Measurements from ENCODE around the gene PLEKHG5.

PLEKHG5 gene

DNA sequence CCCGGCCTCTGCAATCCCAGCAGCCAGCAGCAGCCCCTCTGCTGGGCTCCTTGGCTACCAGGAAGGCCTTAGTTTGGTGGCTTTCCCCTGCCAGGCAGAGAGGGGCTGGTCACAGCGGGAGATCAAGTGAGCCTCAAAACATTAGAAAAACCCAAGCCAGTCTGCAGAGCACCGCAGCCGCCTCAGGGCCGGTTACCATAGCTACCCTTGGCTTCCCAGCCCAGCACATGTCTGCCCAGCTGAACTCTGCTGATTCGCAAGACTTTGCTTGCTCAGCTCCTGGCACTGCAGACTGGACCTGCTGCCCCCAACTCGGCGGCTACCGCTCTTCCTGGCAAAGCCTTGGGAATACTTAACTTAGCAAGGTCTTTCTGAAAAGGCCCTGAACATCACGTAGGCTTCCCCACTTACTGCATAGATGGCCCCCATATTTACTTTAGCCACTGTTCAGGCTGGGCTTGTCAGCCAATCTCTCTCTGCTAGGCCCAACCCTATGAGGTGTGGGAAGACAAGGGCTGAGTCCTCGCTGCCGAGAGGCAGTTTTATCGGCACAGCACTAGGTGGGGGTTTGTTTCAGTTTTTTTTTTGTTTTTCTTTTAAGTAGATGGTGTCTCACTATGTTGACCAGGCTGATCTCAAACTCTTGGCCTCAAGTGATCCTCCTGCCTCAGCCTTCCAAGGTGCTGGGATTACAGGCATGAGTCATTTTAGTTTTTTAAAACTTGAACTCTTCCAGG, 28.6 kb upstream of the PLEKHG5 start:
- no peak overlapping the region; the same call in 1 of the 2 replicates for H3K4me3 ChIP-seq (ENCODE audit: low read depth, low read length)
- no peaks in the 10 kb centered on the region for H3K27me3 ChIP-seq (ENCODE audit: control insufficient read depth, insufficient read depth, low read length)
- H3K36me3 ChIP-seq (ENCODE audit: control insufficient read depth, insufficient read depth, low read length): peaks cover 12% of the 10 kb centered on the region
- peak overlapping the region; percentile 80 for H3K27ac ChIP-seq (ENCODE audit: low read depth, low read length)
- H3K4me1 ChIP-seq (ENCODE audit: control insufficient read depth, insufficient read depth, low read length): peaks cover 20% of the 10 kb centered on the region
- no peak overlapping the region for H3K9ac ChIP-seq (ENCODE audit: low read depth, low read length)
- H3K9me3 ChIP-seq (ENCODE audit: control insufficient read depth, insufficient read depth, low read length): no peaks in the 10 kb centered on the region

DNA sequence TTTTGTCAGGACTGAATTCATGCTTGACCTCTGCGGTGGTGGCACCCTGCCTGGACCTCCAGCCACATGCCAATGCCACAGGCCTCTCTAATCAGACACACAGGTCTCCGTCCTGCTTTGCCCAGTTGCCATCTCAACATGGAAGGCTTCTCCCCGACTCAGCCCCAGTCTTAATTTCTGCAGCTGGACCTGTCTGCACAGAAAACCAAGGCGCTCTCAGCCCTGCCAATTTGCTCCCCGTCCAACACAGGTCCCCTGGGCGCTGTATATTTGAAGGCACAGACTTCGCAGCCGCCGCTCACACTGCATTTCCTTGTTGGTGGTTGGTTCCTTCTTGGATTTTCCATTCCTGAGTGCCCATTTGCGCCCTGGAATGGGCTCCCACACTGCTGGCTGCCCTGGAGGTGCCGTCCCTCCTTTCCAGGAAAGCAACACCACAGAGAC, 28.0 kb upstream of the PLEKHG5 start:
- Histone ChIP-seq H3K9me3 (ENCODE audit: control insufficient read depth, insufficient read depth, low read length) (no peaks in the 10 kb centered on the region), H3K27me3 (ENCODE audit: control insufficient read depth, insufficient read depth, low read length) (no peaks in the 10 kb centered on the region), H3K4me1 (ENCODE audit: control insufficient read depth, insufficient read depth, low read length) (peaks cover 20% of the 10 kb centered on the region), H3K9ac (ENCODE audit: low read depth, low read length) (no peak overlapping the region), H3K4me3 (ENCODE audit: low read depth, low read length) (no peak overlapping the region), H3K27ac (ENCODE audit: low read depth, low read length) (peak overlapping the region; percentile 80), H3K36me3 (ENCODE audit: control insufficient read depth, insufficient read depth, low read length) (peaks cover 11% of the 10 kb centered on the region; the same call in 1 of the 2 replicates)

DNA sequence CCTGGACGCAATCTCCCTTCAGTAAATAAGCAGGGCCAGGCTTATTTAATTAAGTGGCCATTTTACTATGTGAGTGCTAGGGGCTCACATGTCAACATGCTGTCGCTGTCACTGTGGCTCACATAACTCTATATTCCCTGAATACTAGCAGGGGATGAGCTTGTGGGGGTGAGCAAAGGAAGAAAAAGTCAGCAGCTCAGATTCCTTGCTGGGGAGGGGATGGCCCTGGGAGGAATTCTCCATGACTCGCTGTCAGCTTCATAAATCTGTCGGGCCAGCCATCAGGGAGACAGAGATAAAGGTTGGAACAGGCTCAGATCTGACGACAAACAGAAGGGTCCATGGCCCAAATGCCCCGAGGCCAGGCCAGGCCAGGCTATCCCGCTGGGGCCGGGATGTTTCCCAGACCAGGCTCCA, 26.0 kb upstream of the PLEKHG5 start:
- Histone ChIP-seq H3K4me1 (ENCODE audit: control insufficient read depth, insufficient read depth, low read length) (peaks cover 20% of the 10 kb centered on the region), H3K36me3 (ENCODE audit: control insufficient read depth, insufficient read depth, low read length) (peaks cover 6% of the 10 kb centered on the region; the same call in 1 of the 2 replicates), H3K4me3 (ENCODE audit: low read depth, low read length) (no peak overlapping the region), H3K9me3 (ENCODE audit: control insufficient read depth, insufficient read depth, low read length) (no peaks in the 10 kb centered on the region), H3K27ac (ENCODE audit: low read depth, low read length) (no peak overlapping the region), H3K9ac (ENCODE audit: low read depth, low read length) (no peak overlapping the region), H3K27me3 (ENCODE audit: control insufficient read depth, insufficient read depth, low read length) (no peaks in the 10 kb centered on the region)

DNA sequence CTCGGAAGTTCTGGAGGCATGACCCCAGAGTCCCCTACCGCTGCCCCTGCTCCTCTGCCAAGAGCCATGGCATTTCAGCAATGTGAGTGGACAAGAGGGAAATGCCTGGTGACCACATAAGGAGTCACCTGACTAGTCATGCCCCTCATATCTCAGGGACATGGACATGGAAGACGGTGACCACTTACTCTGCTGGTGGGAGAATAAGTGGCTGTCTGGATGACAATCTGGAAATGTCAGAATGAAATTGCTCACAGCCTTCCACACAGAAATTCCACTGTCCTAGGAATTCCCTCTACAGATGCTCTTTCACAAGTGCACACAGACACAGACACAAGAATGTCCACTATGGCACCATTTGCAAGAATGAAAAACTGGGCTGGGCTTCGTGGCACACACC, 24.3 kb upstream of the PLEKHG5 start:
- Histone ChIP-seq H3K36me3 (ENCODE audit: control insufficient read depth, insufficient read depth, low read length) (no peaks in the 10 kb centered on the region), H3K4me1 (ENCODE audit: control insufficient read depth, insufficient read depth, low read length) (peaks cover 17% of the 10 kb centered on the region), H3K27ac (ENCODE audit: low read depth, low read length) (no peak overlapping the region), H3K4me3 (ENCODE audit: low read depth, low read length) (no peak overlapping the region), H3K27me3 (ENCODE audit: control insufficient read depth, insufficient read depth, low read length) (no peaks in the 10 kb centered on the region), H3K9me3 (ENCODE audit: control insufficient read depth, insufficient read depth, low read length) (no peaks in the 10 kb centered on the region), H3K9ac (ENCODE audit: low read depth, low read length) (no peak overlapping the region)

DNA sequence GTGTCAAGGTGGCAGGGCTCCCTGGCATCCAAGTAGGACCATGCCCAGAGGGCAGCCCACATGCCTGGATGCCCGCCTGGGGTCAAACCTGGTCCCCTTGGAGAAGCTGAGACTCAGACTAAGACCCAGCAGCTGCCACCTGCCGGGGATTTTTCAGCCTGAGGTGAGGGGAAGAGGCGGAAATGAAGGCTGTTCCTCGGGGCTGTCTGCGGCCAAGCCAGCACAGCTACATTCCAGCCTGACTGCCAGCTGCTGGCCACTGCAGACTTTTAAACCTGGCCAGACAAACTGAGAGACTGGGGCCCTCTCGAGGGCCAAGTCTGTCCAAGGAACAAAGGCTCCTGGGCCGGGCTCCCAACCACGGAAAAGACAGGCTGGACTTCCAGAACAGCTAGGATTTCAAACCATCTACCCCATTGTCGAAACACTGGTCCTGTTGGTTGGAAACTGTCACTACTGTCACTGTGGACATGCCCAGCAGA, 21.9 kb upstream of the PLEKHG5 start:
- Histone ChIP-seq H3K27me3 (ENCODE audit: control insufficient read depth, insufficient read depth, low read length) (no peaks in the 10 kb centered on the region), H3K27ac (ENCODE audit: low read depth, low read length) (no peak overlapping the region), H3K9me3 (ENCODE audit: control insufficient read depth, insufficient read depth, low read length) (no peaks in the 10 kb centered on the region), H3K4me1 (ENCODE audit: control insufficient read depth, insufficient read depth, low read length) (no peaks in the 10 kb centered on the region), H3K36me3 (ENCODE audit: control insufficient read depth, insufficient read depth, low read length) (no peaks in the 10 kb centered on the region), H3K9ac (ENCODE audit: low read depth, low read length) (no peak overlapping the region), H3K4me3 (ENCODE audit: low read depth, low read length) (no peak overlapping the region)

DNA sequence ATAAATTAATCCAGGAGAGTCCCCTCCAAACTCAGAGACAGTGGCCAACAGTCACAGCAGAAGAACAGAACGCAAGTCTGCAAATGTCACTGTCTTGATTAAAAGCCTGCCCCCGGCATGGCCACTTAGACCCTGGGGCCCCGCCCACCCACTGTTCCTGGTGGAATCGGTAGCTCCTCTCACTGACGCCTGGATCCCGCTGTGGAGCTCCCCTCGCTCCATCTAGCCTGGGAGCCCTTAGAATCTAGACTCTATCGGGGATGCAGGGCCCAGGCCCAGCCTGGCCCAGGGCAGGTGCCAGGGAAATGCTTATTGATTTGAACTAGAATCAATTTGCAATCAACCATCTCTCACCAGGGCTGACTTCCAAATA, 21.4 kb upstream of the PLEKHG5 start:
- H3K9ac ChIP-seq (ENCODE audit: low read depth, low read length): no peak overlapping the region
- no peaks in the 10 kb centered on the region for H3K9me3 ChIP-seq (ENCODE audit: control insufficient read depth, insufficient read depth, low read length)
- no peak overlapping the region for H3K4me3 ChIP-seq (ENCODE audit: low read depth, low read length)
- H3K27ac ChIP-seq (ENCODE audit: low read depth, low read length): no peak overlapping the region
- H3K36me3 ChIP-seq (ENCODE audit: control insufficient read depth, insufficient read depth, low read length): no peaks in the 10 kb centered on the region
- no peaks in the 10 kb centered on the region for H3K27me3 ChIP-seq (ENCODE audit: control insufficient read depth, insufficient read depth, low read length)
- no peaks in the 10 kb centered on the region for H3K4me1 ChIP-seq (ENCODE audit: control insufficient read depth, insufficient read depth, low read length)

DNA sequence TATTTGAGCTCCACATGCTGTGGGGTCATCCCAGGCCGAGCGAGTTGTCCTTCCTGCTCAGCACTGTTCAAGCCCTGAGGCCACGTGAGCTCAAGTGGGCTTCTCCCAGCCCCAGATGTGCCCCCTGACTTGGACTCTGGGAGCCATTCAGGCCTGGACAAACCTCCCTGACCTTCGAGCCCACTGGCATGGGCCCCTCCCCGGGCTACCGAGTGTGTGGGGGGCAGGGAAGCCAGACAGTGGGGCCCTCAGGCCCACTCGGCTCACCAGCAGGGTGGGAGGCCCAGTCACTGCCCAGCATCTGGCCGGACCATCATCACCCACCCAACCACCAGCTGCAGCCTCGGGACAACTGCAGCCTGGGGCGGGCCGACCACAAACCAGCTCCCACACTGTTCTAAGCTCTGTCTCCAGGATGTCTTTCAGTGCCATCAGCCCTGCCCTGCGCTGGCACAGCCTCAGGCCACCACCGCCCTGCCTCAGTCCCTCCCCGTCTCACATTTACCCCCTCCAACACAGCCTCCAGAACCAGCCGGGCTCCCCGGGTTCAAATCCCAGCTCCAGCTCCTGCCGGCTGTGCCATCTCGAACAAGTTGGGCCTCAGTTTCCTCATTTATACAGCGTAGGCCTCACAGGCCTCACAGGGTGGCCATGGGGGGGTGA, 20.9 kb upstream of the PLEKHG5 start:
- no peaks in the 10 kb centered on the region for H3K27me3 ChIP-seq (ENCODE audit: control insufficient read depth, insufficient read depth, low read length)
- no peaks in the 10 kb centered on the region for H3K9me3 ChIP-seq (ENCODE audit: control insufficient read depth, insufficient read depth, low read length)
- H3K9ac ChIP-seq (ENCODE audit: low read depth, low read length): no peak overlapping the region
- H3K27ac ChIP-seq (ENCODE audit: low read depth, low read length): no peak overlapping the region
- no peaks in the 10 kb centered on the region for H3K4me1 ChIP-seq (ENCODE audit: control insufficient read depth, insufficient read depth, low read length)
- no peaks in the 10 kb centered on the region for H3K36me3 ChIP-seq (ENCODE audit: control insufficient read depth, insufficient read depth, low read length)
- no peak overlapping the region for H3K4me3 ChIP-seq (ENCODE audit: low read depth, low read length)

DNA sequence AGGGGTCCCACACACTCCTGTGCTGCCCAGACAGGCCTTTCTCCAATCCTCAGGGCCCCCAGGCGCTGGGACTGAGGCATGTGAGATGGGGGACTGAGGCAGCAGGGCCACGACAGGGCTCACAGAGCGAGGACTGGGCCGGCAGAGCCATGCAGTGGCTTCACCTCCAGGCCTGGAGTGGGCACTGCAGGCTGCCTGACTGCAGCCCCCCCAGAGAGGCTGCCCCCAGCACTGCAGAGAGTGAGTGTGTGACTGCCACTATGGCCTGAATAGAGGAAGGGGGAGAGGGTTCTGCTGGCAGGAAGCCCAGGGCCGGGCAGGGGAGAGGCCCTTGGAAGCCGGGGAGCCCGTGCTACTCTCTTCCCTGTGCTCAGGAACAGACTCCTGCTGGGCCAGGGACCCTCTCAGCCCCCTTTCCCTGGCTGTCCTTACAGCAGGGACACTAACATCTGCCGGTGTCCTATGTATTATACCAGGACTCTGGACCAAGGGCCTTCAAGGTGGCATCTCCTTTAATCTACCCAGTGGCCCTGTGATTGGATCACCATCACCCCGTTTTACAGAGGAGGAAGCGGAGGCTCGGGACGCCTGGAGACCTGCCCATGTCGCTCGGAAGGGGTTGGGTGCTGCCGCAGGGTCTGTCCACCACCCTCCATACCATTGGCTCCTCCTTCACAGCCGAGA, 20.2 kb upstream of the PLEKHG5 start:
- H3K4me1 ChIP-seq (ENCODE audit: control insufficient read depth, insufficient read depth, low read length): no peaks in the 10 kb centered on the region
- H3K9me3 ChIP-seq (ENCODE audit: control insufficient read depth, insufficient read depth, low read length): no peaks in the 10 kb centered on the region
- no peaks in the 10 kb centered on the region for H3K36me3 ChIP-seq (ENCODE audit: control insufficient read depth, insufficient read depth, low read length)
- H3K4me3 ChIP-seq (ENCODE audit: low read depth, low read length): no peak overlapping the region
- H3K27ac ChIP-seq (ENCODE audit: low read depth, low read length): no peak overlapping the region
- H3K9ac ChIP-seq (ENCODE audit: low read depth, low read length): no peak overlapping the region
- no peaks in the 10 kb centered on the region for H3K27me3 ChIP-seq (ENCODE audit: control insufficient read depth, insufficient read depth, low read length)

DNA sequence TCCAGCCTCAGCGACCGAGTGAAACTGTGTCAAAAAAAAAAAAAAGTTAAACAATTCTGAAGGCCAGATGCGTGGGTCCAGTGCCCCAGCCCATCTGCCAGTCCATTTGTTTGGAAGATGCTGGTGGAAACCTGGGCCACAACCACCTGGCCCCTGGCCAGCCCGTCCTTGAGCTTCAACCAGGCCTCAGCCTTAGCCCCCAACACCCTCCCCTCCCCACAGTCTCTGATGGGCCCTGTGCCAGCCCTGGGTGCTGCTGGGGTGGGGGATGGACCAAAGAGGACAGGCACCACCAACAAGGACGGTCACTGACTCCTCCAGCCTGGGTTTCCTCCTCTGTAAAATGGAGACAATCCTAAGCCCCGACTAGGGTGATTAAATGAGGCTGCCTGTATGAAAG, 19.6 kb upstream of the PLEKHG5 start:
- H3K27ac ChIP-seq (ENCODE audit: low read depth, low read length): no peak overlapping the region
- no peaks in the 10 kb centered on the region for H3K4me1 ChIP-seq (ENCODE audit: control insufficient read depth, insufficient read depth, low read length)
- H3K4me3 ChIP-seq (ENCODE audit: low read depth, low read length): no peak overlapping the region
- H3K9ac ChIP-seq (ENCODE audit: low read depth, low read length): no peak overlapping the region
- no peaks in the 10 kb centered on the region for H3K27me3 ChIP-seq (ENCODE audit: control insufficient read depth, insufficient read depth, low read length)
- H3K9me3 ChIP-seq (ENCODE audit: control insufficient read depth, insufficient read depth, low read length): no peaks in the 10 kb centered on the region
- no peaks in the 10 kb centered on the region for H3K36me3 ChIP-seq (ENCODE audit: control insufficient read depth, insufficient read depth, low read length)

DNA sequence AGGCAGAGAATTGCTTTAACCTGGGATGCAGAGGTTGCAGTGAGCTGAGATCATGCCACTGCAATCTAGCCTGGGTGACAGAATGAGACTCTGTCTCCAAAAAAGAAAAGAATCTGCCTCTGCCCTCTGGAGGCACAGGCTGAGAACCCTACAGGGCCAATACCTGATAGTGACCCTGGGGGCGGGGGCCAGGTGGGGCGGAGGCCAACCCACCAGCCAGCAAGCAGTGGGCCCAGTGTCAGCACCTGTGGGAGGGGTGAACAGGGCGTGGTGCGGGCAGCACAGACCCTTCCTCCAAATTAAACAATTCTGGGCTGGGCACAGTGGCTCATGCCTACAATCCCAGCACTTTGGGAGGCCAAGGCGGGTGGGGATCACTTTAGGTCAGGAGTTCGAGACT, 19.0 kb upstream of the PLEKHG5 start:
- Histone ChIP-seq H3K27me3 (ENCODE audit: control insufficient read depth, insufficient read depth, low read length) (no peaks in the 10 kb centered on the region), H3K4me1 (ENCODE audit: control insufficient read depth, insufficient read depth, low read length) (no peaks in the 10 kb centered on the region), H3K36me3 (ENCODE audit: control insufficient read depth, insufficient read depth, low read length) (no peaks in the 10 kb centered on the region), H3K9me3 (ENCODE audit: control insufficient read depth, insufficient read depth, low read length) (no peaks in the 10 kb centered on the region), H3K9ac (ENCODE audit: low read depth, low read length) (no peak overlapping the region), H3K27ac (ENCODE audit: low read depth, low read length) (no peak overlapping the region), H3K4me3 (ENCODE audit: low read depth, low read length) (no peak overlapping the region)

DNA sequence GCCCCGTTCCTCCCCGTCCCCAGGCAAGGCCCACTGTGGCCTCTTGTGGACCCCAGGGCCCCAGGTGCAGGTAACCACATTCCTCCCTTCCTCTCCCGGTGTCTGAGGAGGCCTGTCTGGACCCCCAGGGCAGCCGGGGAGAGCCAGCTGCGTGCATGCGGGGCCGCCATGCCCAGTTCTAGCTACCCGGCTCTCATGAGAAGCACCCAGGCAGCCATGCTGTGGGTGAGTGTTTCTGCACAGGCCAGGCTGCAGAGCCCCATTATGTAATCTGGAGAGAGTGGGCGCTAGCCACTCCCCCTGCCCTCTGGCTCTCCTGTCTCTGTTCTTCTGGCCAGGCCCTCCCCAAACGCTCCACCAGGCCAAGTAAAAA, 18.4 kb upstream of the PLEKHG5 start:
- Histone ChIP-seq H3K4me3 (ENCODE audit: low read depth, low read length) (no peak overlapping the region), H3K9ac (ENCODE audit: low read depth, low read length) (no peak overlapping the region), H3K27me3 (ENCODE audit: control insufficient read depth, insufficient read depth, low read length) (no peaks in the 10 kb centered on the region), H3K27ac (ENCODE audit: low read depth, low read length) (no peak overlapping the region), H3K4me1 (ENCODE audit: control insufficient read depth, insufficient read depth, low read length) (no peaks in the 10 kb centered on the region), H3K36me3 (ENCODE audit: control insufficient read depth, insufficient read depth, low read length) (no peaks in the 10 kb centered on the region), H3K9me3 (ENCODE audit: control insufficient read depth, insufficient read depth, low read length) (no peaks in the 10 kb centered on the region)

Measured in HUES48 (cell line).